HCT116 (cell line): ENCODE results near the gene FPR1. TPM values are rescaled to one million over a fixed set of nuclear protein-coding genes. Genes with fewer than 3 reads are reported as not detected.

ENCODE experiments used
- ATAC-seq: fragments of 200-7000 bp; cut with Tn5 transposase; 2 replicates; pipeline ENCODE4 v1.9.1; 2020; ENCODE audit warnings: mild to moderate bottlenecking, moderate library complexity
- BruUV-seq: library from RNA; stranded (reverse); fragments of 400-500 nt; replicated peaks from 2 replicates; lab custom pipeline; 2021; lab: Mats Ljungman, UMichigan
- CTCF ChIA-PET: fragments of 300-600 bp; sonication (Branson Sonifier 250); formaldehyde crosslinking; loops from one replicate; lab custom pipeline; 2021; ENCODE audit warnings: antibody characterized with exemption; lab: Charles Lee
- POLR2A ChIA-PET: fragments of 300-600, 350-600 bp; sonication (Branson Sonifier 250); formaldehyde crosslinking; loops from one replicate; lab custom pipeline; 2021; ENCODE audit warnings: antibody characterized with exemption; lab: Charles Lee
- RAD21 ChIA-PET, 2 experiments: fragments of 300-600 bp; sonication (Branson Sonifier 250); formaldehyde crosslinking; loops; one replicate each; lab custom pipeline; 2023; ENCODE audit warnings: low total read pairs in 2 of 2; ENCODE audit not compliant: uncharacterized antibody in 2 of 2, unreplicated experiment in 2 of 2, low non-redundant PET in 1 of 2; lab: Charles Lee
- DNase-seq: peaks from one replicate; pipeline ENCODE4 v3.0.0-alpha.2; 2010; ENCODE audit warnings: low read depth, low spot score
- H2AFZ ChIP-seq: fragments of 200-600 bp; shearing (Covaris generic), sonication (generic); 2 replicates; pipeline ENCODE4 v1.6.1; 2017; ENCODE audit warnings: low read depth, mixed run types, mixed read lengths, antibody characterized with exemption, low read length; ENCODE audit not compliant: poor library complexity, severe bottlenecking
- H3K27ac ChIP-seq: 2 replicates; pipeline ENCODE4 v1.5.1; 2012; ENCODE audit warnings: low read depth, low read length
- H3K27me3 ChIP-seq: fragments of 200-600 bp; sonication (generic); 2 replicates; pipeline ENCODE4 v1.6.1; 2016; ENCODE audit warnings: mixed run types, low read length, mixed read lengths; ENCODE audit not compliant: insufficient read depth
- H3K36me3 ChIP-seq, 2 experiments: fragments of 200-500 bp in 1 of 2; fragments of 200-600 bp in 1 of 2; sonication (Bioruptor generic) in 1 of 2; sonication (generic) in 1 of 2; 2 replicates each; pipeline versions ENCODE4 v1.5.1 to v1.6.1; 2014 to 2016; ENCODE audit warnings: low read length in 2 of 2, inconsistent platforms in 1 of 2, mixed read lengths in 1 of 2, mixed run types in 1 of 2; ENCODE audit not compliant: insufficient read depth in 2 of 2, control insufficient read depth in 1 of 2
- H3K4me1 ChIP-seq, 2 experiments: fragments of 200-600 bp in 1 of 2; sonication (generic) in 1 of 2; 2 replicates each; pipeline versions ENCODE4 v1.5.1 to v1.6.1; 2012 to 2017; ENCODE audit warnings: low read length in 2 of 2, inconsistent platforms in 1 of 2, mild to moderate bottlenecking in 1 of 2, mixed read lengths in 1 of 2, mixed run types in 1 of 2, moderate library complexity in 1 of 2; ENCODE audit not compliant: insufficient read depth in 2 of 2, control insufficient read depth in 1 of 2
- H3K4me2 ChIP-seq: fragments of 200-600 bp; sonication (generic); 2 replicates; pipeline ENCODE4 v1.6.1; 2017; ENCODE audit warnings: mixed run types, low read length, mixed read lengths
- H3K4me3 ChIP-seq, 2 experiments: fragments of 200-600 bp in 1 of 2; sonication (generic) in 1 of 2; replicated peaks in 1 of 2; 2 replicates each; pipeline ENCODE4 v1.5.1; 2011 to 2016; ENCODE audit warnings: low read length in 2 of 2, control low read depth in 1 of 2, low read depth in 1 of 2, mild to moderate bottlenecking in 1 of 2, mixed read lengths in 1 of 2, mixed run types in 1 of 2
- H3K79me2 ChIP-seq: fragments of 200-600 bp; sonication (generic); 2 replicates; pipeline ENCODE4 v1.6.1; 2017; ENCODE audit warnings: mild to moderate bottlenecking, mixed run types, low read length, moderate library complexity, mixed read lengths; ENCODE audit not compliant: insufficient read depth
- H3K9ac ChIP-seq: fragments of 200-600 bp; sonication (generic); 2 replicates; pipeline ENCODE4 v1.6.1; 2016; ENCODE audit warnings: low read length, mixed read lengths
- H3K9me2 ChIP-seq: fragments of 200-600 bp; sonication (generic), shearing (Covaris generic); 2 replicates; pipeline ENCODE4 v1.6.1; 2017; ENCODE audit warnings: mixed run types, mild to moderate bottlenecking, moderate library complexity; ENCODE audit not compliant: insufficient read depth
- H3K9me3 ChIP-seq, 2 experiments: fragments of 200-500 bp in 1 of 2; fragments of 200-600 bp in 1 of 2; sonication (Bioruptor generic) in 1 of 2; sonication (generic) in 1 of 2; 2 replicates each; pipeline ENCODE4 v1.6.1; 2014 to 2017; ENCODE audit warnings: low read length in 2 of 2, mixed read lengths in 2 of 2, inconsistent platforms in 1 of 2, low read depth in 1 of 2, mild to moderate bottlenecking in 1 of 2, mixed run types in 1 of 2, moderate library complexity in 1 of 2; ENCODE audit not compliant: control insufficient read depth in 1 of 2, insufficient read depth in 1 of 2
- H4K20me1 ChIP-seq: fragments of 200-600 bp; sonication (generic), shearing (Covaris generic); 2 replicates; pipeline ENCODE4 v1.6.1; 2017; ENCODE audit warnings: mixed run types, mild to moderate bottlenecking, moderate library complexity; ENCODE audit not compliant: insufficient read depth
- EGR1 ChIP-seq: IDR thresholded peaks from 2 replicates; pipeline ENCODE4 v1.6.1; 2012; ENCODE audit warnings: low read depth
- ELF1 ChIP-seq: IDR thresholded peaks from 2 replicates; pipeline ENCODE4 v1.6.1; 2012; ENCODE audit warnings: low read depth, borderline replicate concordance
- EZH2 ChIP-seq: fragments of 200-600 bp; sonication (generic); IDR thresholded peaks from 2 replicates; pipeline ENCODE4 v1.6.1; 2017; ENCODE audit warnings: antibody characterized with exemption, mixed run types
- EZH2phosphoT487 ChIP-seq: fragments of 200-600 bp; IDR thresholded peaks from 2 replicates; pipeline ENCODE4 v1.6.1; 2018; ENCODE audit warnings: antibody characterized with exemption, borderline replicate concordance
- JUND ChIP-seq: IDR thresholded peaks from 2 replicates; pipeline ENCODE4 v1.6.1; 2012
- RAD21 ChIP-seq: IDR thresholded peaks from 2 replicates; pipeline ENCODE4 v1.6.1; 2012; ENCODE audit warnings: low read depth, mild to moderate bottlenecking
- SIN3A ChIP-seq: IDR thresholded peaks from 2 replicates; pipeline ENCODE4 v1.6.1; 2012; ENCODE audit warnings: low read depth
- SP1 ChIP-seq: IDR thresholded peaks from 2 replicates; pipeline ENCODE4 v1.6.1; 2012; ENCODE audit warnings: low read depth
- SRF ChIP-seq: IDR thresholded peaks from 2 replicates; pipeline ENCODE4 v1.6.1; 2012; ENCODE audit warnings: low read depth
- TCF7L2 ChIP-seq: IDR thresholded peaks from 2 replicates; pipeline ENCODE4 v1.7.0; 2011; ENCODE audit warnings: borderline replicate concordance, inconsistent platforms; ENCODE audit not compliant: insufficient read depth, insufficient read length; ENCODE audit errors: extremely low read depth
- YY1 ChIP-seq: IDR thresholded peaks from 2 replicates; pipeline ENCODE4 v1.6.1; 2011; ENCODE audit warnings: low read length, low read depth, moderate library complexity, mild to moderate bottlenecking; ENCODE audit not compliant: insufficient replicate concordance; ENCODE audit errors: extremely low read depth
- ZFX ChIP-seq: fragments of 450-650 bp; IDR thresholded peaks from 2 replicates; pipeline ENCODE4 v1.6.1; 2017
- intact Hi-C: fragments of 100-400 bp; cut with micrococcal nuclease; formaldehyde crosslinking; loops from 2 replicates; pipeline ENCODE4 v1.10.0; 2022
- total RNA-seq: library from RNA; stranded (reverse); gene quantifications from one replicate; pipeline ENCODE4 v1.2.1, GENCODE V29; 2021; ENCODE audit not compliant: unreplicated experiment
- TF ChIP-seq, protein P1 (sequence below): IDR thresholded peaks from 2 replicates; pipeline ENCODE4 v1.6.1; 2011; ENCODE audit warnings: mild to moderate bottlenecking, low read length, moderate library complexity; ENCODE audit not compliant: insufficient replicate concordance; ENCODE audit errors: extremely low read depth

Gene FPR1
- total RNA-seq, 1 experiment from 2014 or later: not detected

DNA sequence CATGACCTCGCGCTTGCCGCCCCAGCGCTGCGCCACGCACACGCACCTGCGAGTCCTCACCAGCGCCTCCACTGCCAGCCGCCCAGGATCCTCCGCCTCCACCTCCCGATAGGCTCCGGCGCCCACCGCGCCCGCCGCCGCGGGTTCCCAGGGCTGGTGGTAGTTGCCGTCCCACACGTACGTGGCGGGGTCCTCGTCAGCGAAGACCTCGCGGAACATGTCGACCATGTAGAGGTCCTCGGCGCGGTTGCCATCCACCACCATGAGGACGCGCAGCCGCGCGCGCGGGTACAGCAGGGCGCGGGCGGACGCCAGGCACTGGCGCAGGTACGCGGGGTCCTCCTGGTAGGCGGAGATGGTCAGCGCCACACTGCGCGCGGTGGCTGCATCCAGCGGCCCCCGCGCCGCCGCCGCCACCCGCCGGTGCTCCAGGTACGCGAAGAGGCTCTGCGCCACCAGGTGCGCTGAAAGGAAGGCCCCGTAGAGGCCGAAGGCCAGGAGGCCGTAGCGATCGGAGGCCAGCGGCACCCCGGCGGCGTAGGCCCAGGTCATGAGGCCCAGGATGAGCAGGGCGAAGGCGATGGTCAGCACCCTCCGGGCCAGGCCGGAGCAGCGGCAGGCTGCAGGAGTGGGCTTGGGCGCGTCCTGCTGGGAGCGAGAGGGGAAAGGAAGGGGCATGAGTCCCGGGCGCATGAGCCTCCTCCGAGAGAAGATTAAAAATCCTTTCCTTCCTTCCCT lies 32.3 kb downstream of the FPR1 start (continued):
- TF ChIP-seq YY1 (no peak), SIN3A (no peak), SRF (no peak)
- TF ChIP-seq, all 23 proteins: peak for 0

DNA sequence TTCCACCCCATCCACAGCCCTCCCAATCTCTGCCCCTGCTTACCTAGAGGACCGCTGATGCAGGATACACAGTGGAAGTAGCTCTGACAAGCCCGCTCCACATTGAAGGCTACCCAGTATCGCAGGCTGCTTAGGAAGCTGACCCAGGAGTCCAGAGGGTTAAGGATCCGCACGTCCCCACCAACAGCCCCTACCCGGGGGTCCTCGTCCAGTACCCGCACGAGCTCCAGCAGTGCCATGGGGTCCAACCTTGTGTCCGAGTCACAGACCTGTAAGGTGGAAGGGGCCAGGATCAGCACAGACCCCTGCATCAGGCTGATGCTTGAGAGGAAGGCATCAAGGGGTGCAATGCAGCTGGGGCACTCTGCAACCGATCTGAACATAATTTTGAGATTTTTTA lies 34.8 kb downstream of the FPR1 start:
- POLR2A ChIA-PET: no interaction called here
- no peaks in the 10 kb centered on the region for H4K20me1 ChIP-seq
- no peaks in the 10 kb centered on the region for H3K36me3 ChIP-seq
- ATAC-seq (no peak), DNase-seq (no peak)
- RAD21 ChIA-PET: no interaction called here
- H3K79me2 ChIP-seq: no peaks in the 10 kb centered on the region
- no peaks in the 10 kb centered on the region for H3K9me2 ChIP-seq
- no peak for TF ChIP-seq ELF1
- TF ChIP-seq EGR1: no peak
- TF ChIP-seq EZH2: no peak
- TF ChIP-seq JUND: no peak
- no peak for TF ChIP-seq EZH2phosphoT487
- no peak for TF ChIP-seq ZFX
- no peak for TF ChIP-seq TCF7L2
- TF ChIP-seq YY1: no peak
- TF ChIP-seq SP1: no peak
- TF ChIP-seq, protein P1, sequence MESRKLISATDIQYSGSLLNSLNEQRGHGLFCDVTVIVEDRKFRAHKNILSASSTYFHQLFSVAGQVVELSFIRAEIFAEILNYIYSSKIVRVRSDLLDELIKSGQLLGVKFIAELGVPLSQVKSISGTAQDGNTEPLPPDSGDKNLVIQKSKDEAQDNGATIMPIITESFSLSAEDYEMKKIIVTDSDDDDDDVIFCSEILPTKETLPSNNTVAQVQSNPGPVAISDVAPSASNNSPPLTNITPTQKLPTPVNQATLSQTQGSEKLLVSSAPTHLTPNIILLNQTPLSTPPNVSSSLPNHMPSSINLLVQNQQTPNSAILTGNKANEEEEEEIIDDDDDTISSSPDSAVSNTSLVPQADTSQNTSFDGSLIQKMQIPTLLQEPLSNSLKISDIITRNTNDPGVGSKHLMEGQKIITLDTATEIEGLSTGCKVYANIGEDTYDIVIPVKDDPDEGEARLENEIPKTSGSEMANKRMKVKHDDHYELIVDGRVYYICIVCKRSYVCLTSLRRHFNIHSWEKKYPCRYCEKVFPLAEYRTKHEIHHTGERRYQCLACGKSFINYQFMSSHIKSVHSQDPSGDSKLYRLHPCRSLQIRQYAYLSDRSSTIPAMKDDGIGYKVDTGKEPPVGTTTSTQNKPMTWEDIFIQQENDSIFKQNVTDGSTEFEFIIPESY: no peak
- TF ChIP-seq SIN3A: no peak
- no peak for TF ChIP-seq RAD21
- H3K27me3 ChIP-seq: no peaks in the 10 kb centered on the region
- H2AFZ ChIP-seq: no peak overlapping the region
- H3K4me1 ChIP-seq: no peaks in the 10 kb centered on the region
- H3K4me3 ChIP-seq: no peak overlapping the region
- intact Hi-C loops: no loop called here
- H3K9ac ChIP-seq: no peak overlapping the region
- BruUV-seq: no TSS peak
- no peak overlapping the region for H3K4me2 ChIP-seq
- CTCF ChIA-PET: no interaction called here
- H3K9me3 ChIP-seq: no peaks in the 10 kb centered on the region
- H3K27ac ChIP-seq: no peak overlapping the region
